Measurements from ENCODE around the gene BUB1B.

GRCh38 chr15:40254452-40254851, 93.6 kb downstream of the BUB1B start:
- no peak for TF ChIP-seq CTCF (IDR thresholded peaks at IDR 0.05; ENCODE audit: insufficient read depth, low read length, poor library complexity, severe bottlenecking)
- no peak for TF ChIP-seq EZH2phosphoT487 (conservative IDR thresholded peaks at IDR 0.05; ENCODE audit: low read length)
